ENCODE data around the gene VEPH1.

GRCh38 chr3:157522648-157523047, 19.4 kb upstream of the VEPH1 start:
- TF ChIP-seq, protein P1, sequence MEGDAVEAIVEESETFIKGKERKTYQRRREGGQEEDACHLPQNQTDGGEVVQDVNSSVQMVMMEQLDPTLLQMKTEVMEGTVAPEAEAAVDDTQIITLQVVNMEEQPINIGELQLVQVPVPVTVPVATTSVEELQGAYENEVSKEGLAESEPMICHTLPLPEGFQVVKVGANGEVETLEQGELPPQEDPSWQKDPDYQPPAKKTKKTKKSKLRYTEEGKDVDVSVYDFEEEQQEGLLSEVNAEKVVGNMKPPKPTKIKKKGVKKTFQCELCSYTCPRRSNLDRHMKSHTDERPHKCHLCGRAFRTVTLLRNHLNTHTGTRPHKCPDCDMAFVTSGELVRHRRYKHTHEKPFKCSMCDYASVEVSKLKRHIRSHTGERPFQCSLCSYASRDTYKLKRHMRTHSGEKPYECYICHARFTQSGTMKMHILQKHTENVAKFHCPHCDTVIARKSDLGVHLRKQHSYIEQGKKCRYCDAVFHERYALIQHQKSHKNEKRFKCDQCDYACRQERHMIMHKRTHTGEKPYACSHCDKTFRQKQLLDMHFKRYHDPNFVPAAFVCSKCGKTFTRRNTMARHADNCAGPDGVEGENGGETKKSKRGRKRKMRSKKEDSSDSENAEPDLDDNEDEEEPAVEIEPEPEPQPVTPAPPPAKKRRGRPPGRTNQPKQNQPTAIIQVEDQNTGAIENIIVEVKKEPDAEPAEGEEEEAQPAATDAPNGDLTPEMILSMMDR (IDR thresholded peaks at IDR 0.05; ENCODE audit: insufficient read depth, low read length): no peak
- no peak for TF ChIP-seq POLR2AphosphoS5 (IDR thresholded peaks at IDR 0.05; ENCODE audit: low read depth)
- no peak for TF ChIP-seq REST (IDR thresholded peaks at IDR 0.05; ENCODE audit: insufficient replicate concordance, low read depth)
